LoVo (cell line): Measurements from ENCODE around the gene STX3.

Experiments
- DNase-seq: peaks from one replicate; pipeline ENCODE4 v3.0.0-alpha.2; 2016; ENCODE audit warnings: low spot score

The STX3 gene

GRCh38 chr11:59754859-59755700, at the start of gene STX3:
STX3 (plus strand) TSS chr11:59755376; CDS start chr11:59755606, 230 bp downstream.
- peak; percentile 79 for DNase-seq

GRCh38 chr11:59706518-59707285, 48.5 kb upstream of the STX3 start:
- DNase-seq = peak; percentile 84

DNA sequence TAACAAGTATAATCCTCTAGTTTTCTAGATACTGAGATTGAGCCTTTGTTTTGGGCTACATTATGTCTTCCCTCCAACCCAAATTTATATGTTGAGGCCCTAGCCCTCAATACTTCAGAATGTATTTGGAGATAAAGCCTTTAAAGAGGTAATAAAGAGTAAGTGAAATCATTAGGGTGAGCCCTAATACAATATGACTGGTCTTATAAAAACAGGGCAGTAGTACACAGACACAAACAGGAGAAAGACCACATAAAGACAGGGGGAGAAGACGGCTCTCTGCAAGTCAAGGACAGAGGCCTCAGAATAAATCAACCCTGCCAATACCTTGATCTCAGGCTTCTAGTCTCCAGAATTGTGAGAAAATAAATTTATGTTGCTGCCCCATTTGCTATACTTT, 47.8 kb upstream of the STX3 start:
- DNase-seq = no peak

- DNase-seq = no peak
Measured at GRCh38 chr11:59708537-59708936, 46.6 kb upstream of the STX3 start.

DNA sequence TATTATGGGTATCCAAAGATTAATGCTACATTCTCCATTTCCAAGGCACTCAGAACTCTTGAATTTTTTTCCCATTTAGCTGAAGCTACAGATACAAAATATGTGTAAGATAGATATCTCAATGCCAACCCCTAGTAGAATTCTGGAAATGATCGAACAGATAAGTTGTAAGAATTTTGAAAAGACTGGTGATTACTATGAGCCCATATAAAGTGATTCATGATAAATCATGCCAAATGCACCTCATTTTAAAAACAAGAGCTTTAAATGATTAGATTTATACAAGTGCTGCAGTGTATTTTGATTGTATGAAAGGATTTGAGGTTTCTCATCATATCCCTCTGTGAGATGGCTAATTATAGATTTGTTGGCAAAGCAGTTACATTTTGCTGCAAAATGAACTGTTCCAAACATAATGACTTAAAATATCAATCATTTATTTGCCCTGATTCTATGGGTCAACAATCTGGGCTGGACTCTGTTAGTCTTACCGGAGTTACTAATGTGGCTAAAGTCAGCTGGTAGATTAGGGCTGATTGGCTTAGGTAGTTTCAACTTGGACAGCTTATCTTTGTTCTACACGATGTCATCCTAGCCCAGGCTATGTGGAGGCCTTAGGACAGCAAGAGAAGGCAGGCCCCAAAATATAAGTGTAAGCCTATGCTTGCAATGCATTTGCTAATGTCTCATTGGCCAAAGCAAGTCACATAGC, 44.9 kb upstream of the STX3 start:
- DNase-seq = no peak

- DNase-seq = no peak
Measured at GRCh38 chr11:59713745-59714144, 41.4 kb upstream of the STX3 start, which contains the start of gene OR10V1. OR10V1 (minus strand) TSS chr11:59713845; CDS start chr11:59713845, 0 bp downstream.

GRCh38 chr11:59716051-59716450, 39.1 kb upstream of the STX3 start:
- no peak for DNase-seq

GRCh38 chr11:59719556-59719955, 35.6 kb upstream of the STX3 start:
- DNase-seq = no peak

DNA sequence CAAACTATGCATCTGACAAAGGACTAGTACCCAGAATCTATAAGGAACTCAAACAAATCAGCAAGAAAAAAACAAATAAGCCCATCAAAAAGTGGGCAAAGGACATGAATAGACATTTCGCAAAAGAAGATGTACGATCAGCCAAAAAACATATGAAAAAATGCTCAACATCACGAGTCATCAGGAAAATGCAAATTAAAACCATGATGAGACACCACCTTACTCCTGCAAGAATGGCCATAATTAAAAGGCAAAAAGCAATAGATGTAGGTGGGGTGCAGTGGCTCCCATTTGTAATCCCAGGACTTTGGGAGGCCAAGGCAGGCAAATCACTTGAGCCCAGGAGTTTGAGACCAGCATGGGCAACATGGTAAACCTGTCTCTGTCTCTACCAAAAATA, 31.1 kb upstream of the STX3 start:
- DNase-seq = no peak

- no peak for DNase-seq
Measured at GRCh38 chr11:59727426-59727825, 27.8 kb upstream of the STX3 start.

DNA sequence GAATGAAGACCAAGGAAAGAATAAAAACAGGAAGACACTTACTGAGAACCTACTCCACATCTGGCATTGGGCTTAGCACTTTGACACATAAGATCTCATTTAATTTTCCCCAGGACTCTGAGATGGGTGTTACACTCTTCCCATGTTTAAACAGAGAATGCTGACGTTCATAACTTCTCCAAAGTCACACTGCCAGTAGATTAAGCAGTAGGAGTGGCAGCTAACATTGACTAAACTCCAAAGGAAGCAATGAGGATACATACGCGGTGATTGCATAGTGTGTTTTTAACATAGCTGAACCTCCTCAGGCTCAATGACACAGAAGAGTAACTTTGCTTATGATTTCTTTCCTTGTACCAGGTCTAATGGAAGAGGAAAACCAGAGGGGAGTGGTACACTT, 27.0 kb upstream of the STX3 start:
- no peak for DNase-seq

DNA sequence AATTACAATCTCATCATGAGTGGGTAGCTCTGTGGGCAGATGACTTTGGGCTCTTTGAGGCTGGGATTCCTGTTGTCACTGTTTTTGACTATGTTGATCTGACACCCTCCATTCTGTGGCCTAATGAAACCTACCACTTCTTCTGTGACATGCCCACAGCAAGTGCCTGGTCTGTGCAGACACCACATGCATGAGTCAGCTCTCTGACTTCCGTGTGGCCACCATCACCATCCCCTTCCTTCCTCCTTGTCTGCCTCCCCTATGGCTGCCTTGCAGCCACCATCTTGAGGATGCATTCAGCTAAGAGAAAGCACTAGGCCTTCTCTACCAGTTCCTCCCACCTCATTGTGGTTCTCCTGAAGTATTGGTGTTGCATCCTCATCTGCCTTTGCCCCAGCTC, 26.3 kb upstream of the STX3 start:
- DNase-seq = no peak

DNA sequence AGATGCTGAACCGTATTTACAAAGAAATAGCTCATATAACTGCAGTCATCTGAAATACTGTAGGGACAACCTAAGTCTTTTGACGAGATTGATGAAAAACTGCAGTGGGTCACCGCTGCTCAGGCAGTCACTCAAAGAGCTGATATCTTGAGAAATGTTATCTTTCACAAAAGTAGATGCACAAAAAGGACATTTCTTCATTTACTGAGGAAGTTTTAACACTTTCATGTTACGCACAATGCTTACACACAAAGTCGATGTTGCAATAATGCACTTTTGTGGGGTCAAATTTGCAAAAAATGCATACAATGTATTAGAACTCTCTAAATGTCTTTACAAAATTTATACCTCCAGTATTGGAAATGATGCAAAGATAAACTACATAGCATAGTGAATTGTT, 25.3 kb upstream of the STX3 start:
- no peak for DNase-seq

GRCh38 chr11:59730896-59731565, 24.1 kb upstream of the STX3 start:
- no peak for DNase-seq

GRCh38 chr11:59746111-59746510, 9.1 kb upstream of the STX3 start:
- no peak for DNase-seq

- peak; percentile 86 for DNase-seq
Measured at GRCh38 chr11:59753650-59754493, 1.3 kb upstream of the STX3 start.

GRCh38 chr11:59754494-59754858, 700 bp upstream of the STX3 start:
- no peak for DNase-seq

DNA sequence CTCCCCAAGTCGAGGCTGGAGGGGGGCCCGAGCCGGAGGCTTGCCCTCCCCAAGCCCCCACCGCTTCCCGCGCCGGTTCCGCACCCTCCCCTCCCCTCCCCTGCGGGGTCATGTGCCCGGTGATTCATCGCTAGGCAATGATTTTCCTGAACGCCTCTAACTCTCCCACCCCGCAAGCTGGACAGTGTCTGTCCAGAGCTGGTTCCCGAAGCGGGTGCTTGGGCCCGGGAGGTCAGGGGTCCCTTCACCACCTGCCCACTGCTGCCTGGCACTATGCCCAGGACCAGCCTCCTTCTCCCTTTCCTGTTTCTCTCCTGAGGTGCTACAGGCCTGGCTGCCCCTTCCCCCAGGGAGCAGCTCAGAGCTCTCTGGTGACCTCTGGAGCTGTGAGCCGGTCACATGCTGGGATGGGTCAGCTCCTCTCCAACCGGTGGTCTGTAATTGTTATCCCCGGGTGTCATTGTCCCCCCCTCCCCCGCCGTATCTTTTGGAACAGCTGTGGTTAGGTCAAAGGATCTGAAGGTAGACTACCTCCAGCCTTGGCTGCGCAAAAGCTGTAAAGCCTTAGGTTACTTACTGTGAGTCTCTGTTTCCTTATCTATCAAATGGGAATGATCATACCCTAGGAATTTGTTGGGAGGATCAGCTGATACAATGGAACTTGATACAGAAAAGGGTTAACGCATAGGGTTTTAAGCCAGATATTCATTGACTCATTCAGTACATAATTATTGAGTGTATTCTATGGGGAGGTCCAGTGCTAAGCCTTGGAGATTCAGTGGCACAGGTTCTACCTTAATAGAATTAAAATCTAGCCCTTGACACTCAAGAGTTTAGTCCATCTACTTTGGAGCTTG, 753 bp downstream of the STX3 start:
- DNase-seq = peak; percentile 79

- DNase-seq = no peak
Measured at GRCh38 chr11:59756558-59756840, 1.3 kb downstream of the STX3 start.

DNA sequence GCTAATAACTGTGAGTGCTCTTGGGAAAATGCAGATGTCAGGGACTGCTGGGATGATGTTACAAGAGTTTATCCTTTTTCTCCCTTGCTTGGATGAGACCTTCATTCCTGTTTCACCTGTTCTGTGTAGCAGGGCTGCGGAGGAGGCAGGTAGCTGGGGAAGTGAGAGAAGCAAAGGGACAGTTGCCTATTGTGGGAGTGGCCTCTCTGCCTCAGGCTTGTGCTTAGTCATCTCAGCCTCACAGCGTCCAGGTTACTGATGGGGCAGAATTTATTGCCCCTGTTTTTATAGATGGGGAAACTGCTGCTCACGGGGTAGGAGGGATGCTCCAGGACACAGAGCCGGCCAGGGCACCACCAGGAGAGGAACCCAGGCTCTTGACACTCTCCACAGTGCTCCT, 1.7 kb downstream of the STX3 start:
- DNase-seq = peak; percentile 72
